ENCODE results near the gene ZIC5. TPM values are rescaled to one million over a fixed set of nuclear protein-coding genes. Genes with fewer than 3 reads are reported as not detected.

The ZIC5 gene
- total and polyA plus RNA-seq, 2 of the 13 experiments (the other 11 are each of a cell fraction or from before 2014, with no cell fraction given): 0.02 to 0.07 TPM

- Histone ChIP-seq H3K9ac (ENCODE audit: insufficient read depth, low read depth, low read length) (no peak overlapping the region), H3K36me3 (replicated peaks in 1 of 2; ENCODE audit: control insufficient read depth in 1 of 2, insufficient read depth in 2 of 2, low read length in 2 of 2) (no peaks in the 10 kb centered on the region), H3K9me3 (ENCODE audit: low read length) (no peaks in the 10 kb centered on the region), H3K4me3 (replicated peaks in 1 of 3; ENCODE audit: insufficient read depth in 1 of 3, low read depth in 2 of 3, low read length in 3 of 3) (no peak overlapping the region), H3K27ac (ENCODE audit: extremely low read length, insufficient read depth, low read length) (no peak overlapping the region), H3K4me1 (ENCODE audit: insufficient read depth, low read length) (0 out of 2 replicates have a peak, but pooled peaks cover 4% of the 10 kb centered on the region), H4K20me1 (ENCODE audit: insufficient read depth, low read length) (no peaks in the 10 kb centered on the region), H2AFZ (ENCODE audit: low read length) (no peak overlapping the region), H3K4me2 (ENCODE audit: low read depth, low read length) (no peak overlapping the region), H3K79me2 (ENCODE audit: insufficient read depth, low read length) (no peaks in the 10 kb centered on the region), H3K27me3 (ENCODE audit: control insufficient read depth in 1 of 2, insufficient read depth in 2 of 2, low read length in 2 of 2) (peaks cover 0 to 25% of the 10 kb centered on the region in 2 experiments; a peak in 2 of 5 replicates)
- ChIA-PET POLR2A (no interaction called here), CTCF (ENCODE audit: low intra/inter-chr PET ratio, low total read pairs) (no interaction called here)
- FAIRE-seq: no peak
- DNase-seq (ENCODE audit: low spot score): no peak
- BruUV-seq (replicated peaks): no TSS peak
- TF ChIP-seq ZNF879 (CRISPR knock-in tag; IDR thresholded peaks at IDR 0.05) (no peak), ZNF670 (CRISPR knock-in tag; IDR thresholded peaks at IDR 0.05; ENCODE audit: borderline replicate concordance) (no peak), EZH2 (conservative IDR thresholded peaks at IDR 0.05; ENCODE audit: low read depth, low read length) (no peak), ATF1 (CRISPR knock-in tag; IDR thresholded peaks at IDR 0.05) (no peak), JUN (CRISPR knock-in tag; IDR thresholded peaks at IDR 0.05) (no peak), ZNF180 (CRISPR knock-in tag; IDR thresholded peaks at IDR 0.05; ENCODE audit: borderline replicate concordance, low read depth) (no peak), ZNF574 (CRISPR knock-in tag; IDR thresholded peaks at IDR 0.05) (no peak), ZNF503 (CRISPR knock-in tag; IDR thresholded peaks at IDR 0.05) (no peak)
- WGBS (ENCODE audit: low lambda C conversion rate): 88% methylated on average over 13 of the region's 40 CpGs
- in situ Hi-C loops (cut with HindIII; ENCODE audit: extremely low pct_ligation_motif_present, low pct_unique_long_range_greater_than_20kb) (no loop called here), intact Hi-C loops (cut with micrococcal nuclease; ENCODE audit: unreplicated experiment) (no loop called here)
- ATAC-seq: no peak
Observed at GRCh38 chr13:99997702-99998214, 26.2 kb upstream of the ZIC5 start.
